Glomerular endothelial cell (primary cell): ENCODE data around the gene CDH12. TPM values are rescaled to one million over a fixed set of nuclear protein-coding genes. Genes with fewer than 3 reads are reported as not detected.
A peak's percentile ranks its signal among the peaks of the same experiment; 100 is the strongest.
"Not testable (repeated sequence)": the region's sequence is repeated elsewhere in the genome, so short reads cannot be mapped to it uniquely, and the experiment has no call there.

Source experiments
- DNase-seq: peaks from one replicate; pipeline ENCODE4 v3.0.0-alpha.2; 2011; ENCODE audit warnings: low read depth, low spot score; ENCODE audit errors: extremely low read depth
- total RNA-seq: library from RNA; depleted of rRNA; stranded (reverse); fragments of >200 nt; gene quantifications from 2 replicates; pipeline ENCODE4 v1.2.3, GENCODE V29; 2015

The CDH12 gene
- total RNA-seq, 1 donor from 2014 or later: not detected

DNA sequence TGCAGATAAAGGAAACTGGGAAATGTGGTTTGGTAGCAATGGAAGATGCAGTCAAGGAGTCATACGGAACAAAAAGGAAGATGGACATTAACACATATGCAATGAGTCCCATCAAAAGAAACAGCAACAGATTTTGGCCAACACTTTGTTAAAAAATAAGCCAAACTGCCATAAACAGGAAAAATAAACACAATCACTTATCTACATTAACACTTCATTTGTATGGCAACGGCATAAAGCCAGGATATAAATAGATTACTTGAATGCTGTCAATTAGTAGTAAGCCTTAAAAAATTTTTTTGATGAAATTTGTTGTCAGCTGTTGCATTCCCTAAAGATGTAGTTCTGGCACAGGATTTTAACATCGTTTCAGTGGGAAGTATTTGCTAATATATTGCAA lies 190.8 kb downstream of the CDH12 start:
- DNase-seq: no peak

DNA sequence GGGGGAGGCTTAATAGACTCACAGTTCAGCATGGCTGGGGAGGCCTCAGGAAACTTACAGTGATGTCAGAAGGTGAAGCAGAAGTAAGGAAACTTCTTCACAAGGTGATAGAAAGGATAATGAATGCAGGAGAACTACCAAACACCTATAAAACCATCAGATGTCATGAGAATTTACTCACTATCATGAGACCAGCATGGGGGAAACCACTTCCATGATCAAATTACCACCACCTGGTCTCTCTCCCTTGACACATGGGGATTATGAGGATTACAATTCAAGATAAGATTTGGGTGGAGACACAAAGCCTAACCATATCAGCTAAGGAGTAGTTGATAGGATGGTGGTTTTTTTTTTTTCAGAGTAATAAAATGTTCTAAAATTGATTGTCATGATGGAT lies 201.8 kb downstream of the CDH12 start:
- no peak for DNase-seq

DNA sequence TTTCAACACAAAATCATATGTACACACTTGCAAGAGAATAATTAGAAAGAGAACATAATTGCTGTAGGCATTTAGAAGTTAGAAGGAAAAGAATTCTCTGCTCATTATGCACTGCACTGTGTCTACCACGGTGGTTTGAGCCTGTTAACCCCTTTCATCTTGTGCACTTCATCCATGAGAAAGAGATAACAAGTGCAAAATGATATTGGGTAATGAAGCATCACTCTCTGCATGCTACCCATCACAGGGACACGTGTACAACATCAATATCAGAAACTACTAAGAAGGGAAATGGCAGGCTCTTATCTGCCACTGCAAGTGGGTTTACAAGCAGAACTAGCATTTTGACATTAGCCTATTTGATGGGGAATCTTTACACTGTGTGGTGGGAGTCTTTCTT lies 202.6 kb downstream of the CDH12 start:
- no peak for DNase-seq

DNA sequence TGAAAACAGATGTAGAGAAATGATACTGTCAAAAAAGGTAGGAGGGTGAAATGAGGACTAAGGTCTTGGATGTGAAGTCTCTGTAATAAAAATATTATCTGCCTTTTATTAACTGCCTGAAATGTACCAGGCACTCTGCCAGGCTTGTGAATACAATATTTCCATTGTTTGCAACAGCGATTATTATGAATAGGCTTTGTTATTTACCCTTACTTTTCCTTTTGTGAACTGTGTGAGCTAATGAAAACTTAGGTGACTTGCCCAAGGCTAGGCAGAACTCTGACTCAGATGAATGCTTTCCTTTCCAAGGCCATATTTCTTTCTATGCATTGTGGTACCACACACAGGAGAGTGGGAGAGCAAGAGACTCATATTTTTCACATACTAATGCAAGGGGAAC lies 204.1 kb downstream of the CDH12 start:
- DNase-seq: peak; percentile 12

DNA sequence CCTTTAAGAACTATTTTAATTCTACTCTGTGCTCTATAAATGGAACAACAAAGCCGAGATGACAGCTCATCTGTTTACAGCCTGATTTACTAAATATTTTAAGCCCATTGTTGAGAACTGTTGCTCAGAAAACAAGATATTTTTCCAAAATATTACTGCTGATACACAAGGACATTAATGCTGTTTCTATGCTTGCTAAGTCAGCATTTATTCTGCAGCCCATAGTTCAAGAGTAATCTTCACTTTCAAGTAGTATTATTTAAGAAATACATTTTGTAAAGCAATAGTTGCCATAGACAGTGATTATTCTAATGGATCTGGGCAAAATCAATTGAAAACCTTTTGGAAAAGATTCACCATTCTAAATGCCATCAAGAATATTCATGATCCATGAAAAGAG lies 208.3 kb downstream of the CDH12 start:
- no peak for DNase-seq

DNA sequence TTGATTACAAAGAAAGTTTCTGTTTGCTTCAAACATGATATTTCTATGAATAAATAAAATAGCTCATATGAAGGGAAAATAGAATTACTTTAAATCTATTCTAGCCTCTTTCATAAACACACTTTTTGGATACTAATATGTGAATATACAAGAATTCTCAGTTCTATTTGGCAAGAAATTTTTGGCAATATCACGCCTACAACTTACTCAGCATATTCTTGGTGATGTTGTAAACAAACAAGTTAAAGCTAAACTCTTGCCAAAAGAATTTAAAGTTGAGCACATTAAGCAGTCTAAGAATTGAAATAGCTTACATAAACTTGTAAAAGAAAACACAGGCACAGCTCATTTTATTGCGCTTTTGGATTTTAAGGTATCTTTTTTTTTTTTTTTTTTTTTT lies 209.8 kb downstream of the CDH12 start:
- DNase-seq: no peak

DNA sequence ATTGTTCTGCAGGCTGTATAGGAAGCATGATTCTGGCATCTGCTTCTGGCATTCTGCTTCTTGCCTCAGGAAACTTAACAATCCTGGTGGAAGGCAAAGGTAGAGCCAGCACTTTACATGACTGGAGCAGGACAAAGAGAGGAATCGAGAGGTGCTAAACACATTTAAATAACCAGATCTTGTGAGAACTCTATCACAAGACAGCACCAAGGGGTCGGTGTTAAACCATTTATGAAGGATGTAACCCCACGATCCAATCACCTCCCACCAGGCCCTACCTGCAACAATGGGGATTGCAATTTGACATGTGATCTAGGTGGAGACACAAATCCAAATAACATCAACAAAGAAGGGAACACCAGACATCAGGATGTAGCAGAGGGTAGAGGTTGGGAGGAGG lies 221.5 kb downstream of the CDH12 start:
- no peak for DNase-seq

DNA sequence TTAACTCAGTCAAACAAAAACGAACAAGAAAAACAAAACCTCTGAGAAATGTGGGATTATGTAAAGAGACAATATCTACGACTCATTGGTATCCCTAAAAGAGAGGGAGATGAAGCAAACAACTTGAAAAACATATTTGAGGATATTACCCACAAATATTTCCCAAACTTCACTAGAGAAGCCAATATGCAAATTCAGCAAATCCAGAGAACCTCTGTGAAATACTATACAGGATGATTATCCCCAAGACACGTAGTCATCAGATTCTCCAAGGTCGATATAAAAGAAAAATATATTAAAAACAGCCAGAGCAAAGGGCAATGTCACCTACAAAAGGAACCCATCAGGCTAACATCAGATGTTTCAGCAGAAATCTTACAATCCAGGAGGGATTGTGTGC lies 226.1 kb downstream of the CDH12 start:
- DNase-seq: no peak

DNA sequence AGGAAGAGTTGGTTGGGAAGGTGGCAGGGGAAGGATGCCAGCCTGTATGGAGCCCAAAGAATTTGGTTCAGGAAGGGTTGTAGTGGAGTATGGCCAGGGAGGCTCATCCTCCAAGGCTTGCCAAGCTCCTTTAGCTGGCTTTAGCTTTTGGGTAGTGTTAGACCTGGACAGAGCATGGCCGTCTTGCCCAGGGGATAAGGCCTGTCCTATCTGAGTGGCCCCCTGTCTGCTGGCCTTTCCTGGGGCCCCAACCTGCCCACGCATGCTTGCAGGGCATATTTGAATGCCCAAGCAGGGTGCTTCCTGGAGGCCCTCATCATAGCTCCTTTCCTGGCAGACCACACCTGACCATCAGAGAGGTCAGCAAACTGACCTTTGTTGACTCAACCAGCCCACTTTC lies 227.7 kb downstream of the CDH12 start:
- no peak for DNase-seq

DNA sequence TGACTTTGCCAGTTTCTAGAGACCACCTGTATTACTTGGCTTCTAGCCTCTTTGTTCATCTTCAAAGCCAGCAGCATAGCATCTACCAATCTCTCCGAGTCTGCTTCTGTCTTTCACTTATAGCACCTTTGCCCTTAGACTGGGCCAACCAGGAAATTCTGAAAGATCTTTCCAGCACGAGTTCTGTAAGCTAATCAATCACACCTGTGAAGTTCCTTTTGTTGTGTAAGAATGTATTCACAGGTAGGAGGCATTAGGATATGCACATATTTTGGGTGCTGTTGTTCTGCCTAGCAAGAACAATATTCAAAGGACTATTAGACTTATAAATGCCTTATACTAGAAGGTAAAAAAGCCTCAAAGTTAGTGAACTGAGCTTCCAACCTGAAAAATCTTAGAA lies 232.1 kb downstream of the CDH12 start:
- no peak for DNase-seq

DNA sequence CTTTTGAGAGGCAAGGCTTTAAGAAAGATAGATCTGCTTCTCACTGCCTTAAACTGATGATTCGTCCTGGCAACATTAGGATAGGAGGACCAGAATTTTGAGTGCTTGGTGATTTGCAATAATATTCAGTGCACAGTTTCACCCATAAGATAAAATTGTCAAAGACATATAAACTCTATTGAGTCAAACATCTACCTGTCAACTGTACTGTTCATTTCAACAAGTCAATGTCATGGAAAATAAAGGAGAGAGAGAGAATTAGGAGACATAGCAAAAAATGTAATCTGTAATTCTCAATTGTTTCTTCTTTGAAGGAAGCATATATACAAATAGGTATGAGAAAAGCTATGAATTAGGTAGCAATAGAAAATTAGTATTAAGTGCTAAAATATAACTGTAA lies 237.2 kb downstream of the CDH12 start:
- no peak for DNase-seq

DNA sequence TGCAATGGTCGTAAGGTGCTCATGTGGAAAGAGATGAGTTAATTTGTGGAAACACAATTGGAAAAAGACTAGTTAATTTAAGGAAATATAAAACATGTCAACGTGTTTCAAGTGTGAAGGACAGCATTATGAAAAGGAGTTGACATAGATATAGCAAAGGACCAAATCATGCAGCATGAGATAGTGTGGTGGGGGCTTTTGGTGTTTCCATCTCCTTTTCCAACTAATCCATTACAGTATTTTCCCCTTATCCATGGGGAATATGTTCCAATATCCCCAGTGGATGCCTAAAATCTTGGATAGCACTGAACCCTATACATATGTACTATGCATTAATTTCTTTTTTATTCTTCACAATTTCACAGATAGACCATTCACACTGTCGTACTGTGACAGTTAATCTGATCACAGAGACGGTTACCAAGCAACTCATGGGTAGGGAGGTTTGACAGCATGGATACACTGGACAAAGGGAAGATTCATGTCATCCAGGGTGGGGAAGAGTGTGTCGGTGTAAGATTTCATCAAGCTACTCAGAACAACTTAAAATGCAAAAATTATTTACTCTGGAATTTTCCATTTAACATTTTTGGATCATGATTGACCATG lies 238.6 kb downstream of the CDH12 start:
- no peak for DNase-seq

DNA sequence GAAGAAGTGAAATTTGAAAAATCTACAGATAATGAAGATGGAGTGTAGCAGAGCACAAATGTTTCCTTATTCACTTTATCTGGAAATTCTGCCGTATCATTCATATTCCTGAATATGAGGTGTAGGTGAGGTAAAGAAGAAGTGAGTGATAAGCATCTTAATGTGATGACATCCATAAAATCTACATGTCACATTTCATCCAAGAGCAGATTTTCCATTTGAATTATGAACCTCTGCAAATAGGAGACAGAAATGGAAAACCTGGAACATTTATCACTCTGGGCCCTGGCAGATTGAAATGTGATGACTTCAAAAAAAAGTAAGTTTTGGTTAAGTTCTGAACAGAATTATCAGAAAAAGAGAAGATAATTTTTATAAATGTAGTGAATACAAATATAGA lies 240.2 kb downstream of the CDH12 start:
- DNase-seq: no peak

DNA sequence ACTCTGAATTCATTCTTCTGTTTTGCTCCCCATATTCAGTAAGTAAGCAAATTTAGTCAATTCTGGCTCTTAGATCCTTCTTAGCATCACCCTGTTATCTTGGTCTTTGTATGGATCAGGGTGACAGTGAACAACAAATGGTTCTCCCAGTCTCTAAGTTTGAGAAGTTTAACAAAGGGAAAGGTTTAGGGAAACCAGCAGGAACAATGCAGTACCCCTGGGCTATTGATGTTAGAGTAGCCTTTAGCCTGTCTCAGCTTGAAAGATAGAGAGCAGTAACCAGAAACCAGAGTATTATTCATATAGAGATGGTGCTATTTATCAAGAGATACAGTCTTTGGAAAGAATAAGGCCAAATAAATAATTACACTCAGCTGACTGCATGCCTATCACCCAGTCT lies 241.8 kb downstream of the CDH12 start:
- no peak for DNase-seq

DNA sequence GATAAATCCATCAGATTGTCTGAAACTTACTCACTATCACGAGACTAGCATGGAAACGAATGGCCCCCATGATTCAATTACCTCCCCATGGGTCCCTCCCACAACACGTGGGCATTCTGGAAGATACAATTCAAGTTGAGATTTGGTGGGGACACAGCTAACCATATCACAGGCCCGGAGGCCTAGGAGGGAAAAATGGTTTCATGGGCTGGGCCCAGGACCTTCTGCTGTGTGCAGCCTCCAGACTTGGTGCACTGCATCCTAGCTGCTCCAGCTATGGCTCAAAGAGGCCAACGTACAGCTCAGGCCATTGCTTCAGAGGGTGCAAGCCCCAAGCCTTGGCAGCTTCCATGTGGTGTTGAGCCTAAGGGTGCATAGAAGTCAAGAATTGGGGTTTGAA lies 245.6 kb downstream of the CDH12 start:
- DNase-seq: not testable (repeated sequence)

DNA sequence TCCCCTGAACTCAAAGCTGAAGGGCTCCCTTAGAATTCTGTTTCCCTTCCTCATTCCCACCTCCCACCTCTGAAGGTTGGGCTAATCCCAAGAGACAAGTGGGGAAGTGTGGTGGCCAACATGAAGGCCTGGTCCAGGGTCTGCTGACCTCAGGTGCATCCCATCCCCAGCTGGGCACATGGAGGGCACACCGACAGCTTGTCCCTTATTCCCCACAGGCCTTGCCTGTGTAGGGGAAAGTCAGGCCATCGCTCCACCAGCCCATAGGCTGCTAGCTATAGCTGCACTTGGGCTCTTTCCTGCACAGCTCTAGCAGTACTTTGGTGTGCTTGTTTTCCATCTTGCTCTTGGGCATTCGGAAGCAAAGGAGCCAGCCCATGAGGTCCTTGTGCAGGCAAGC lies 247.7 kb downstream of the CDH12 start:
- no peak for DNase-seq

DNA sequence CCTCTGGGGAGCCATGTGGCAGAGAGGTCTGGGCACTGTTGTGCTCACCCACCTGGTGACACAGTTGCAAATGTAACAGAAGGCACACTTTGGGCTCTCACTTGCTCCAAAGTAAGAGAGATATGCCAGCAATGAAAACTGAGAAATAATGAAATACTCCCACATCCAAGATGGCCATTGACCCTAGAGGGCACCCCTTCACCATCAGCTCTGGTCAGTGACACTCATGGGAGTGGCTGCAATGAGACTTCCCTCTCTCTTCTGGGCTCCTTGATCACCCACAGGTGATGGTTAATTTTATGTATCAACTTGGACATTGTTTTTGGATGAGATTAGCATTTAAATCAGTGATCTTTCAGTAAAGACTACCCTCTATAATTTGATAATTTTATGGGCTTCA lies 248.4 kb downstream of the CDH12 start:
- DNase-seq: no peak

DNA sequence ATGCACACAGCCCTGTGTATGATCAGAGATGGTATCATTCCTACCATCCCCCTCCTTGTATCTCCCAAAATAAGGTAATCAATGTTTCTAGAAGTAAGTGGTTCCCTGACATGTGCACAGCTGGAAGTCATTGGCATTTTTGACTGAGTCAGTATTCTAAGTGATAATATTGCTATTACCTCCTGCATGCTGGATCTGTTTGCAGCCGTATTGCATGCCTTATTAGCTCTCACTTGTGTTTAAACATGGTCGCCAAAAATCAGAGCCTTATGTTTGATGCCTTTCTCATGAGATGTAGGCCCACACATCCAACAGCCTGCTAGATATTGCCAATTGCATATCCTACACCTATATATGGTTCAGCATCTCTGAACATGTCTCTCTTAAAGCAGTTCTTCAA lies 254.3 kb downstream of the CDH12 start:
- no peak for DNase-seq

DNA sequence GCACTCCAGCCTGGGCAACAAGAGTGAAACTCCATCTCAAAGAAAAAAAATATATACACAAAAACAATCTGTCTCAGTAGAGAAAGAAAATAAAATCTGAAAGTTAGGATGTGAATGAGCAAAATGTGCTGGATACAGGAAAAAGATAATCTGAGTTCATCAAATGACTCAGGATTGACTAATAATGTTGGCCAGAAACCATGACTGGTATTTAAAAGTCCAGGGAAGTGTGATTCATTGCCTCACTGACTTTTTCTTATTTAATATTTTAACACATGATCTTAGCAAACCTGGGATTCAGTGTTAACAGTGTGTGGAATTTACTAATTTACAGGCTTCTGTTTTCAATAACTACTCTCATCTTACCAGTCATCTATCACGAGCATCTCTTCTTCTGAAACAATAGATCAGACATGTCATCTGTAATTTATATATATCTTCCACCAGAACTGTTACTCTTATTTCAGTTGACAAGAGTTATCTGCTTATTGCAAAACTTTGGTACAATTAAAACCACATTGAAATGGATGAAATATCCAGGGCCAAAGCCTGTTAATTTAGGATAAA lies 256.7 kb downstream of the CDH12 start:
- DNase-seq: peak; percentile 64

DNA sequence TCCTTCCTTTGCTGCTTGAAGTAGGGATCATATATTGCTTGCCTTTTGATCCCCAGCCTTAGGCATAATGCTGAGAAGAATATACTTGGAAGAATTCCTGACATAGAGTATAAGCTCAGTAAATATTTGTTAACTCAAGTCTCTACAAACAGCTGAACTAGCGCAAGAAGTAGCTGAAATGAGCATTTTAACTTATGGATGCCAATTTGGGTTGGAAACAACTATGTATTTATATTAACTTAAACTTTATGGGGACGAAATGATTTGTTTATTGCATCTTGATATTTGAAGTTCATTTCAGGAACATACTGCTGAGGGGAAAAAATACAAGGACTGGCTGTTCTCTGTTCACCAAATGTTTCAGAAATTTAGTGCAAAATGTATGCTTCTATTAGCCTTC lies 258.7 kb downstream of the CDH12 start:
- DNase-seq: no peak

DNA sequence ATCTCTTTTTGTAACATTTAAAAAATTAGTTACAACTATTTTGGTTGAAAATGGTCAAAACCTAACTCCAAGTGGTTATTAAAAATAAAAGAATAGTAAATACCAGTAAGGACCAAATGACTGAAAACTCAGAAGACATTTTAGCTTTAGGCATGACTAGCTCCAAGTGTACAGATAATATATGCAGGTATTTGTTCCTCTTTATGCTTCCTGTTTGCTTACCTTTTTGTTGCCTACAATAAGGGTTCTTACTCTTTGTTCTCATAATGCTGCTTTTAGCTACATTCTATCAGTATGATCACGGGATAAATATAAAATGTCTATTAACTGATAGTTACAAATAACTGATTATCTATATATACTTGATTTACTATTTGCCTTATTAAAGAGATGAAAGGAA lies 259.6 kb downstream of the CDH12 start:
- DNase-seq: no peak

DNA sequence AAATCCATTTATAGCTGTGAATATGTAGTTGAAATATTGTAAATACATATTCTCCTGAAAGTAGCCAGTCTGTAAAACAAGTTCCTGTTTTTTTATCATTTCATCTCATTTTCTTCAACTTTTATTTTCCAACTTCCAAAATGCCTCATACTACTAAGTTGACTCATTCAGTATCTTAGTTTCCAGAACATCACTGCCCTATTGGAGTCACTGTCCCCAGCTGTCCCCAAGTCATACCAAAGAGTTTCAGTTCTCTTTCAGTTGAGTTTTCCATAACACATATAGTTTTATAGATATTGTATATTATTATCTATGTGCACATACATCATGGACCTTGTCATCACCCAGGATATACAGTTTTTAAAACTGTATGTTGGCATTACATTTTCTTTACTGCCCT lies 261.7 kb downstream of the CDH12 start:
- DNase-seq: no peak

DNA sequence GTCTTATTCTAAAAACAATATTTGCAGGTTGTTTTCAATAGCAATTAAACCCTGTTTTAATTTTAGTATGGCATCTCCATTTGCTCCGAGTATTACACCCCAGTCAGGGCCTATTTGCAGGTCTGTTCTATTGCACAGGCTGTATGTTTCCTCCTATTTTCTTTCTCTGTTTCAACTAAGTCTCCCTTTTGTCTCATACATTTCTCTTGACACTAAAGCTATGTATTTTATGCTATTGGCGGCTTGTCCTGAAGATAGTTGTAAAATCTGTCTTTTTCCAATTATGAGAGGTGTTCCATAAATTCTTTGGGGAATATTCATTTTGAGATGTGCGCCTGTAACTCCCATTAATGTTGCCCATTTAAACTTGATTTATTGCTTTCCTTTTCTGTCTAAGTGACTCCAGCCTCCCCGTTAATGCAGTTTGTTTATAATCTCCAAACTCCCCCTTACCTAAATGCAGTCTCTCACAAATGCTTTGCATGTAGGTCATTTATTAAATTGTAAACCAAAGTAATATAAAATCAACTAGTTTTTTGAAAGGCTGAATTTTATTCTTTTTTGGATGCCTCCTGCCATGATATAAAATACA lies 262.4 kb downstream of the CDH12 start:
- DNase-seq: no peak
